Caco-2 (cell line): ENCODE measurements around the gene HSPB2. TPM values are rescaled to one million over a fixed set of nuclear protein-coding genes. Genes with fewer than 3 reads are reported as not detected.

Experiments used
- BruUV-seq: library from RNA; stranded (reverse); fragments of 400-500 nt; replicated peaks from 2 replicates; lab custom pipeline; 2021; lab: Mats Ljungman, UMichigan
- CTCF ChIA-PET: fragments of 300-600 bp; sonication (Branson Sonifier 250); formaldehyde crosslinking; loops from one replicate; lab custom pipeline; 2022; ENCODE audit warnings: antibody characterized with exemption; lab: Charles Lee
- POLR2A ChIA-PET: fragments of 300-600 bp; sonication (Branson Sonifier 250); formaldehyde crosslinking; loops from one replicate; lab custom pipeline; 2022; ENCODE audit warnings: antibody characterized with exemption; lab: Charles Lee
- DNase-seq, 2 experiments: peaks; one replicate each; pipeline versions ENCODE4 v3.0.0 to v3.0.0-alpha.2; 2020 to 2022
- H3K27me3 ChIP-seq: replicated peaks from 2 replicates; pipeline ENCODE4 v1.6.0; 2011; ENCODE audit warnings: low read length; ENCODE audit not compliant: control insufficient read depth, insufficient read depth
- H3K36me3 ChIP-seq: 2 replicates; pipeline ENCODE4 v1.5.1; 2011; ENCODE audit warnings: low read length; ENCODE audit not compliant: control insufficient read depth, insufficient read depth
- H3K4me1 ChIP-seq: fragments of 250-450 bp; sonication (Bioruptor Pico); 2 replicates; pipeline ENCODE4 v1.5.1; 2020; ENCODE audit warnings: mild to moderate bottlenecking
- H3K4me3 ChIP-seq: 2 replicates; pipeline ENCODE4 v1.5.1; 2011; ENCODE audit warnings: low read depth, mild to moderate bottlenecking, control low read depth, low read length
- H3K9me3 ChIP-seq: fragments of 250-450 bp; sonication (Bioruptor Pico); 2 replicates; pipeline ENCODE4 v1.5.1; 2020; ENCODE audit warnings: mild to moderate bottlenecking, moderate library complexity
- H3K27ac Mint-ChIP-seq: one replicate; pipeline ENCODE4 v1.8.0; 2022; ENCODE audit warnings: mixed read lengths; ENCODE audit not compliant: unreplicated experiment
- H3K27me3 Mint-ChIP-seq: one replicate; pipeline ENCODE4 v1.8.0; 2022; ENCODE audit warnings: mixed read lengths; ENCODE audit not compliant: insufficient read depth, unreplicated experiment
- H3K36me3 Mint-ChIP-seq: one replicate; pipeline ENCODE4 v1.8.0; 2022; ENCODE audit warnings: mild to moderate bottlenecking, mixed read lengths; ENCODE audit not compliant: insufficient read depth, unreplicated experiment
- H3K4me1 Mint-ChIP-seq: one replicate; pipeline ENCODE4 v1.8.0; 2022; ENCODE audit warnings: low read depth, mixed read lengths; ENCODE audit not compliant: unreplicated experiment
- H3K4me3 Mint-ChIP-seq: one replicate; pipeline ENCODE4 v1.8.0; 2022; ENCODE audit warnings: mild to moderate bottlenecking, moderate library complexity, mixed read lengths; ENCODE audit not compliant: unreplicated experiment
- H3K9me3 Mint-ChIP-seq: one replicate; pipeline ENCODE4 v1.8.0; 2022; ENCODE audit warnings: mixed read lengths; ENCODE audit not compliant: unreplicated experiment
- CTCF ChIP-seq, 2 experiments: fragments of 200-600 bp in 1 of 2; IDR thresholded peaks; 1 replicate in 1 of 2; 2 replicates in 1 of 2; pipeline versions ENCODE4 v1.5.1 to v1.8.0; 2011 to 2022; ENCODE audit warnings: antibody characterized with exemption in 1 of 2, control low read depth in 1 of 2, inconsistent platforms in 1 of 2, low read depth in 1 of 2, low read length in 1 of 2, mild to moderate bottlenecking in 1 of 2, moderate library complexity in 1 of 2; ENCODE audit not compliant: insufficient read depth in 1 of 2, severe bottlenecking in 1 of 2, unreplicated experiment in 1 of 2
- intact Hi-C: fragments of 100-400 bp; cut with micrococcal nuclease; formaldehyde crosslinking; loops from one replicate; pipeline ENCODE4 v1.10.0; 2022; ENCODE audit not compliant: unreplicated experiment
- total RNA-seq: library from RNA; stranded (reverse); gene quantifications from 2 replicates; pipeline ENCODE4 v1.2.3, GENCODE V29; 2022

The HSPB2 gene
- total RNA-seq, 1 experiment from 2014 or later = not detected

- Mint-ChIP-seq H3K9me3 (no peaks in the 10 kb centered on the region), H3K4me3 (peak within 1 kb of the TSS; percentile 91), H3K4me1 (peaks cover 16% of the 10 kb centered on the region), H3K27ac (peak within 1 kb of the TSS; percentile 53), H3K27me3 (no peaks in the 10 kb centered on the region), H3K36me3 (peaks cover 38% of the 10 kb centered on the region)
- H3K4me3 ChIP-seq = peak within 1 kb of the TSS; percentile 94
- intact Hi-C loops = loop anchor here (1.0 to 2.0 kb wide), 3 partner anchors 8 to 56 kb away; partner anchors contain the start of genes C11orf52, CFAP68 and FDXACB1
- H3K36me3 ChIP-seq = no peaks in the 10 kb centered on the region
- no peaks in the 10 kb centered on the region for H3K27me3 ChIP-seq
- CTCF ChIA-PET = interaction anchor here (0.6 to 2.6 kb wide), 19 partner anchors 9 to 321 kb away, joined by 3 to 31 read pairs (median 5); partner anchors contain the start of genes C11orf52 and PPP2R1B
- TSS peak; percentile 46 for BruUV-seq
- POLR2A ChIA-PET = interaction anchor here (1.6 to 2.2 kb wide), 3 partner anchors 48 to 105 kb away, joined by 7 to 13 read pairs (median 9); partner anchors contain the start of genes C11orf52 and PPP2R1B
- 0 out of 2 replicates have a peak, but pooled peaks cover 3% of the 10 kb centered on the region for H3K4me1 ChIP-seq
- peak; percentile 89 to 94 for DNase-seq
- no peaks in the 10 kb centered on the region for H3K9me3 ChIP-seq
- peak; percentile 55 to 63 for TF ChIP-seq CTCF (IDR thresholded peaks at IDR 0.05; ENCODE audit: insufficient read depth in 1 of 2, low read depth in 1 of 2, low read length in 1 of 2, severe bottlenecking in 1 of 2, unreplicated experiment in 1 of 2)
These were observed 41.4 kb upstream of the HSPB2 start, which contains the start of gene ALG9 for GRCh38 chr11:111870886-111871692. Gene ALG9, minus strand, starts transcription at chr11:111871581. Its CDS starts 99 bp downstream, at chr11:111871482.

- no peaks in the 10 kb centered on the region for H3K27me3 ChIP-seq
These were observed 40.8 kb upstream of the HSPB2 start for GRCh38 chr11:111871693-111872161.

More at GRCh38 chr11:111871693-111872161, 40.8 kb upstream of the HSPB2 start:
- POLR2A ChIA-PET = interaction anchor here (1.6 to 2.2 kb wide), 3 partner anchors 47 to 105 kb away, joined by 7 to 13 read pairs (median 9); partner anchors contain the start of genes C11orf52 and PPP2R1B
- BruUV-seq = TSS peak; percentile 49
- Mint-ChIP-seq H3K9me3 (no peaks in the 10 kb centered on the region), H3K36me3 (peaks cover 32% of the 10 kb centered on the region), H3K27ac (peak overlapping the region; percentile 53), H3K4me1 (peaks cover 16% of the 10 kb centered on the region), H3K27me3 (no peaks in the 10 kb centered on the region), H3K4me3 (peak overlapping the region; percentile 91)
- Histone ChIP-seq H3K4me1 (0 out of 2 replicates have a peak, but pooled peaks cover 3% of the 10 kb centered on the region), H3K36me3 (no peaks in the 10 kb centered on the region), H3K4me3 (peak overlapping the region; percentile 94), H3K9me3 (no peaks in the 10 kb centered on the region)
- DNase-seq = no peak
- TF ChIP-seq CTCF (IDR thresholded peaks at IDR 0.05; ENCODE audit: insufficient read depth in 1 of 2, low read depth in 1 of 2, low read length in 1 of 2, severe bottlenecking in 1 of 2, unreplicated experiment in 1 of 2) = no peak
- intact Hi-C loops = loop anchor here (1.0 to 2.0 kb wide), 3 partner anchors 8 to 55 kb away; partner anchors contain the start of genes C11orf52, CFAP68 and FDXACB1
- CTCF ChIA-PET = interaction anchor here (0.6 to 2.6 kb wide), 12 partner anchors 8 to 145 kb away, joined by 4 to 31 read pairs (median 5); partner anchors contain the start of genes C11orf52 and PPP2R1B
